Heart left ventricle (tissue), 13 donors: Measurements from ENCODE around the gene ARPC5L.

Source experiments
- POLR2A ChIP-seq, 2 donors: fragments of 450-650 bp; IDR thresholded peaks; one replicate each; pipeline ENCODE4 v1.6.1; 2017; ENCODE audit warnings: antibody characterized with exemption in 2 of 2, mild to moderate bottlenecking in 2 of 2, moderate library complexity in 2 of 2
- TF ChIP-seq, protein P1 (sequence below), 12 donors: fragments of 200-600 bp; sonication (generic) in 4 of 12; IDR thresholded peaks; one replicate each; pipeline versions ENCODE4 v1.5.0 to v1.8.0; 2018 to 2022; ENCODE audit warnings: antibody characterized with exemption in 12 of 12, mild to moderate bottlenecking in 5 of 12
- donor health status: ischemic (EF 13 %, LVEDD 7.1; RV severe dilation, severe dysfunction).
- donor health status: DM: no; HTN: yes; CAD: no.
- donor health status: DM: no; HTN: no; CAD: no.
- donor health status: ischemic (EF 25% LVEDD 6.9; RV normal size, moderate dysfunction).
- donor health status: ischemic (EF 25% LVEDD 5.7; RV mildly dilated, moderate dysfunction).
- donor health status: ischemic (EF 35%, LVEDD 5.7; RV mildly dilated, moderate dysfunction).
- donor health status: nonischemic (EF 11% LVEDD 7.7; RV severe dilation, severe dysfunction).
- donor health status: DM: yes; HTN: yes; CAD: no.
- donor health status: PGD.
- donor health status: ischemic (EF 29% LVEDD 5.4; RV normal size, mild dysfunction).
- donor health status: nonischemic (EF 23%, LVEDD 6.1; RV moderate dilation, normal function).

DNA sequence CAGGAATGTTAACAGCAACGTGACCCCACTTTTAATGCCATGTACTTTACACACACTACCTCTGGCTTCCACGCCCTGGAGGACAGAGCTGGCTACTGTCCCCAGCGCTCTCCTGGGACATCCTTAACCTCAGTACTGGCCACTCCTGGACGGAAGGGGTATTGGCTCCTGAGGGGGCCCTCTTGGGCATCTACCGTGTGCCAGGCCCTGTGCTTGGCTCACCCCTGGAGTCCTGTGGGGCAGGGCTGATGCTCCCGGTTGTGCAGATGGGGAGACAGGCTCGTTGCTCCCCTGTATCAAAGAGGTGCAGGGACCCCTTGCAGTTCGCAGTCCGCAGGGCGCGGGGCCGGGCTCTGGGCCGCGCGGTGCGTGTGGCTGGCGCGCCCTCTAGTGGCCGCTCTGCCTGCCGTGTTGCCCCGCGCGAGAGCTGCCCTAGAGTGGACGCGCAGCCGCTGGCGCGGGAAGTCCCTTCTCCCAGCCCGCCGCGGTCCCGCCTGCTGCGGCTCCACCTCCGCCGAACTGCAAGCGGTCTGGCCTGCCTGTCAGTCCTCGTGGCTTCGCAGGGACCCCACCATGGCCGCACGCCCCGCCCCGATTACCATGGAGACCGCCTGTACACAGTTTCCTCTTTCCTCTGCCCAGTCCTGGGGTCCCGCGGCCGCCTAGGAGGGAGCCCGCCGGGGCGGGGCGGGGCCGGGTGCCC is 8.9 kb upstream of the ARPC5L start, which contains the start of gene WDR38:
- peak in 1 of 2 donors; percentile 23 for TF ChIP-seq POLR2A (IDR thresholded peaks at IDR 0.05)
- TF ChIP-seq, protein P1, sequence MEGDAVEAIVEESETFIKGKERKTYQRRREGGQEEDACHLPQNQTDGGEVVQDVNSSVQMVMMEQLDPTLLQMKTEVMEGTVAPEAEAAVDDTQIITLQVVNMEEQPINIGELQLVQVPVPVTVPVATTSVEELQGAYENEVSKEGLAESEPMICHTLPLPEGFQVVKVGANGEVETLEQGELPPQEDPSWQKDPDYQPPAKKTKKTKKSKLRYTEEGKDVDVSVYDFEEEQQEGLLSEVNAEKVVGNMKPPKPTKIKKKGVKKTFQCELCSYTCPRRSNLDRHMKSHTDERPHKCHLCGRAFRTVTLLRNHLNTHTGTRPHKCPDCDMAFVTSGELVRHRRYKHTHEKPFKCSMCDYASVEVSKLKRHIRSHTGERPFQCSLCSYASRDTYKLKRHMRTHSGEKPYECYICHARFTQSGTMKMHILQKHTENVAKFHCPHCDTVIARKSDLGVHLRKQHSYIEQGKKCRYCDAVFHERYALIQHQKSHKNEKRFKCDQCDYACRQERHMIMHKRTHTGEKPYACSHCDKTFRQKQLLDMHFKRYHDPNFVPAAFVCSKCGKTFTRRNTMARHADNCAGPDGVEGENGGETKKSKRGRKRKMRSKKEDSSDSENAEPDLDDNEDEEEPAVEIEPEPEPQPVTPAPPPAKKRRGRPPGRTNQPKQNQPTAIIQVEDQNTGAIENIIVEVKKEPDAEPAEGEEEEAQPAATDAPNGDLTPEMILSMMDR (IDR thresholded peaks at IDR 0.05): peak; percentile 96 to 100 (median 98)
